AG09319 (cell line): ENCODE data around the gene LRRK1.

Source experiments
- DNase-seq: peaks from one replicate; pipeline ENCODE4 v3.0.0-alpha.2; 2010; ENCODE audit warnings: low read depth; ENCODE audit errors: extremely low read depth
- CTCF ChIP-seq: IDR thresholded peaks from 2 replicates; pipeline ENCODE4 v1.5.1; 2011; ENCODE audit warnings: low read depth, mild to moderate bottlenecking, inconsistent platforms, low read length, moderate library complexity

Gene LRRK1

GRCh38 chr15:100983221-100983620 lies 64.1 kb downstream of the LRRK1 start:
- no peak for TF ChIP-seq CTCF
- DNase-seq = no peak

GRCh38 chr15:100985401-100985800 lies 66.2 kb downstream of the LRRK1 start:
- no peak for TF ChIP-seq CTCF

GRCh38 chr15:100986158-100986896 lies 67.2 kb downstream of the LRRK1 start:
- DNase-seq = no peak
- TF ChIP-seq CTCF = no peak

More at GRCh38 chr15:100985401-100985800, 66.2 kb downstream of the LRRK1 start:
- no peak for DNase-seq

GRCh38 chr15:100987143-100987542 lies 68.0 kb downstream of the LRRK1 start:
- TF ChIP-seq CTCF = no peak
- no peak for DNase-seq

- TF ChIP-seq CTCF = no peak
- DNase-seq = no peak
These were observed 69.1 kb downstream of the LRRK1 start for GRCh38 chr15:100988297-100988696.

GRCh38 chr15:100988857-100989256 lies 69.7 kb downstream of the LRRK1 start:
- DNase-seq = no peak
- no peak for TF ChIP-seq CTCF

GRCh38 chr15:100994597-100995446 lies 75.7 kb downstream of the LRRK1 start:
- TF ChIP-seq CTCF = no peak
- no peak for DNase-seq
